SK-N-SH (cell line): ENCODE data around the gene CCDC89. TPM values are rescaled to one million over a fixed set of nuclear protein-coding genes. Genes with fewer than 3 reads are reported as not detected.
A peak's percentile ranks its signal among the peaks of the same experiment; 100 is the strongest.

ENCODE experiments used
- CTCF ChIA-PET: fragments of 300-600, 350-600 bp; formaldehyde crosslinking; extraction: SDS; loops from one replicate; lab custom pipeline; 2021; lab: Yijun Ruan, JAX
- POLR2A ChIA-PET: fragments of 350-600 bp; sonication (Branson Sonifier 250); formaldehyde crosslinking; extraction: SDS; loops from one replicate; lab custom pipeline; 2020; ENCODE audit warnings: antibody characterized with exemption, inconsistent platforms; lab: Yijun Ruan, JAX
- DNase-seq: peaks from one replicate; pipeline ENCODE4 v3.0.0; 2012
- H2AFZ ChIP-seq: fragments of 200-600 bp; sonication (generic); 2 replicates; pipeline ENCODE4 v1.8.1; 2016; ENCODE audit warnings: antibody characterized with exemption, mild to moderate bottlenecking, low read depth
- H3F3A ChIP-seq: fragments of 200-600 bp; sonication (generic); replicated peaks from 2 replicates; pipeline ENCODE3; 2016; ENCODE audit warnings: antibody characterized with exemption, mild to moderate bottlenecking; ENCODE audit not compliant: insufficient read depth
- H3K27ac ChIP-seq, 2 experiments: fragments of 200-500 bp in 1 of 2; fragments of 200-600 bp in 1 of 2; sonication (Bioruptor generic) in 1 of 2; sonication (generic), shearing (Covaris generic) in 1 of 2; 2 replicates each; pipeline versions ENCODE4 v1.5.1 to v1.6.1; 2014 to 2016; ENCODE audit warnings: low read depth in 2 of 2, inconsistent platforms in 1 of 2, low read length in 1 of 2, mild to moderate bottlenecking in 1 of 2, mixed read lengths in 1 of 2
- H3K27me3 ChIP-seq: fragments of 200-600 bp; sonication (generic), shearing (Covaris generic); 2 replicates; pipeline ENCODE4 v1.6.1; 2016; ENCODE audit warnings: mixed run types; ENCODE audit not compliant: insufficient read depth
- H3K36me3 ChIP-seq, 2 experiments: fragments of 200-500 bp in 1 of 2; fragments of 200-600 bp in 1 of 2; sonication (Bioruptor generic) in 1 of 2; sonication (generic) in 1 of 2; replicated peaks in 1 of 2; 2 replicates each; pipeline versions ENCODE3 to v1.5.1; 2014 to 2016; ENCODE audit warnings: low read length in 1 of 2, mild to moderate bottlenecking in 1 of 2; ENCODE audit not compliant: insufficient read depth in 2 of 2, control insufficient read depth in 1 of 2
- H3K4me1 ChIP-seq, 2 experiments: fragments of 200-500 bp in 1 of 2; fragments of 200-600 bp in 1 of 2; sonication (Bioruptor generic) in 1 of 2; sonication (generic), shearing (Covaris generic) in 1 of 2; 2 replicates each; pipeline versions ENCODE4 v1.5.1 to v1.6.1; 2014 to 2016; ENCODE audit warnings: low read depth in 1 of 2, low read length in 1 of 2, mixed run types in 1 of 2; ENCODE audit not compliant: insufficient read depth in 2 of 2, control insufficient read depth in 1 of 2
- H3K4me2 ChIP-seq: fragments of 200-600 bp; sonication (generic), shearing (Covaris generic); 2 replicates; pipeline ENCODE4 v1.6.1; 2017; ENCODE audit warnings: mixed run types
- H3K4me3 ChIP-seq, 2 experiments: fragments of 200-500 bp in 1 of 2; fragments of 200-600 bp in 1 of 2; sonication (Bioruptor generic) in 1 of 2; sonication (generic), shearing (Covaris generic) in 1 of 2; 2 replicates each; pipeline versions ENCODE4 v1.5.1 to v1.8.1; 2014 to 2016; ENCODE audit warnings: low read depth in 2 of 2, inconsistent platforms in 1 of 2, low read length in 1 of 2, mild to moderate bottlenecking in 1 of 2, mixed read lengths in 1 of 2, moderate library complexity in 1 of 2
- H3K79me2 ChIP-seq: fragments of 200-600 bp; sonication (generic); 2 replicates; pipeline ENCODE4 v1.8.1; 2017; ENCODE audit warnings: mild to moderate bottlenecking; ENCODE audit not compliant: insufficient read depth
- H3K9ac ChIP-seq: fragments of 200-600 bp; sonication (generic); 2 replicates; pipeline ENCODE4 v1.6.1; 2017; ENCODE audit warnings: mixed run types
- H3K9me2 ChIP-seq: fragments of 200-600 bp; sonication (generic); 2 replicates; pipeline ENCODE4 v1.6.1; 2017; ENCODE audit warnings: mixed run types
- H3K9me3 ChIP-seq: fragments of 200-600 bp; sonication (generic); 2 replicates; pipeline ENCODE4 v1.6.1; 2017; ENCODE audit warnings: mixed run types, mild to moderate bottlenecking, moderate library complexity
- H4K20me1 ChIP-seq: fragments of 200-600 bp; sonication (generic); 2 replicates; pipeline ENCODE4 v1.6.1; 2017; ENCODE audit warnings: mild to moderate bottlenecking, mixed run types; ENCODE audit not compliant: insufficient read depth
- CTCF ChIP-seq: fragments of 200-600 bp; sonication (generic); IDR thresholded peaks from 2 replicates; pipeline ENCODE4 v1.6.1; 2017; ENCODE audit warnings: antibody characterized with exemption, mild to moderate bottlenecking, moderate library complexity
- ELF1 ChIP-seq: IDR thresholded peaks from 2 replicates; pipeline ENCODE4 v1.4.0; 2012
- EP300 ChIP-seq, 2 experiments: IDR thresholded peaks; 2 replicates each; pipeline versions ENCODE4 v1.4.0 to v1.6.1; 2012; ENCODE audit warnings: borderline replicate concordance in 1 of 2, low read depth in 1 of 2, low read length in 1 of 2
- EZH2phosphoT487 ChIP-seq: fragments of 200-600 bp; sonication (generic); IDR thresholded peaks from 2 replicates; pipeline ENCODE4 v1.6.1; 2017; ENCODE audit warnings: low read depth, mixed run types, mild to moderate bottlenecking, antibody characterized with exemption, moderate library complexity, borderline replicate concordance
- FOSL2 ChIP-seq: IDR thresholded peaks from 2 replicates; pipeline ENCODE4 v1.4.0; 2012; ENCODE audit warnings: low read depth, mild to moderate bottlenecking, moderate library complexity, borderline replicate concordance
- FOXJ3 ChIP-seq: sonication (generic); formaldehyde crosslinking; IDR thresholded peaks from 2 replicates; pipeline ENCODE4 v1.5.1; 2020; ENCODE audit warnings: mild to moderate bottlenecking, missing genetic modification reagents
- FOXM1 ChIP-seq: IDR thresholded peaks from 2 replicates; pipeline ENCODE4 v1.4.0; 2012; ENCODE audit warnings: low read depth, mild to moderate bottlenecking
- GABPA ChIP-seq: IDR thresholded peaks from 2 replicates; pipeline ENCODE4 v1.4.0; 2012; ENCODE audit warnings: low read depth, mild to moderate bottlenecking
- GATA2 ChIP-seq: sonication (generic); formaldehyde crosslinking; IDR thresholded peaks from 2 replicates; pipeline ENCODE4 v1.5.0; 2020; ENCODE audit warnings: mild to moderate bottlenecking, missing genetic modification reagents
- JUND ChIP-seq: IDR thresholded peaks from 2 replicates; pipeline ENCODE4 v1.4.0; 2012
- MAX ChIP-seq: IDR thresholded peaks from 2 replicates; pipeline ENCODE4 v1.4.0; 2012; ENCODE audit warnings: low read depth
- MEF2A ChIP-seq: IDR thresholded peaks from 2 replicates; pipeline ENCODE4 v1.4.0; 2012; ENCODE audit warnings: low read depth, borderline replicate concordance
- MXI1 ChIP-seq: IDR thresholded peaks from 2 replicates; pipeline ENCODE4 v1.6.1; 2012; ENCODE audit warnings: mild to moderate bottlenecking, low read depth, low read length, improper control_type of control experiment
- NFIC ChIP-seq: IDR thresholded peaks from 2 replicates; pipeline ENCODE4 v1.4.0; 2012; ENCODE audit warnings: borderline replicate concordance
- POLR2AphosphoS5 ChIP-seq: IDR thresholded peaks from 2 replicates; pipeline ENCODE4 v1.6.1; 2012; ENCODE audit warnings: low read depth, low read length
- RFX5 ChIP-seq: IDR thresholded peaks from 2 replicates; pipeline ENCODE4 v1.6.1; 2012; ENCODE audit warnings: mild to moderate bottlenecking, improper control_type of control experiment, low read length
- SIN3A ChIP-seq: IDR thresholded peaks from 2 replicates; pipeline ENCODE4 v1.6.1; 2012; ENCODE audit warnings: low read depth, mild to moderate bottlenecking, low read length, moderate library complexity, borderline replicate concordance
- TAF1 ChIP-seq: IDR thresholded peaks from 2 replicates; pipeline ENCODE4 v1.6.1; 2012; ENCODE audit warnings: low read depth, mild to moderate bottlenecking, low read length, moderate library complexity, borderline replicate concordance
- TCF12 ChIP-seq: IDR thresholded peaks from 2 replicates; pipeline ENCODE4 v1.4.0; 2012
- YY1 ChIP-seq: IDR thresholded peaks from 2 replicates; pipeline ENCODE4 v1.4.0; 2012; ENCODE audit warnings: low read depth, mild to moderate bottlenecking
- polyA plus RNA-seq, 3 experiments: library from polyadenylated mRNA; depleted of rRNA; stranded (reverse); fragments of >200 nt; gene quantifications; 2 replicates each; pipeline ENCODE4 v1.2.3, GENCODE V29; 2012
- TF ChIP-seq, protein P1 (sequence below): IDR thresholded peaks from 2 replicates; pipeline ENCODE4 v1.4.0; 2012; ENCODE audit warnings: low read depth, borderline replicate concordance
- TF ChIP-seq, protein P2 (sequence below): IDR thresholded peaks from 2 replicates; pipeline ENCODE4; 2012

CCDC89 gene
- polyA plus RNA-seq, 1 of the 3 experiments (the other 2 are of a cell fraction), result 3.9 TPM

GRCh38 chr11:85709941-85710702 lies 24.1 kb upstream of the CCDC89 start (continued):
- no peak for TF ChIP-seq RFX5
- no peak; the same call in 1 of the 2 replicates for TF ChIP-seq MAX
- TF ChIP-seq POLR2AphosphoS5, result peak; percentile 85
- no peak; the same call in 1 of the 2 replicates for TF ChIP-seq SIN3A
- no peak for TF ChIP-seq FOXJ3
- peak; percentile 62 to 93 for TF ChIP-seq EP300 (IDR thresholded peaks at IDR 0.05; ENCODE audit: borderline replicate concordance in 1 of 2, low read depth in 1 of 2, low read length in 1 of 2)
- no peak for TF ChIP-seq TAF1
- peak; percentile 78 for TF ChIP-seq JUND
- no peak; the same call in 1 of the 2 replicates for TF ChIP-seq YY1
- no peak for TF ChIP-seq ELF1
- TF ChIP-seq, protein P1, sequence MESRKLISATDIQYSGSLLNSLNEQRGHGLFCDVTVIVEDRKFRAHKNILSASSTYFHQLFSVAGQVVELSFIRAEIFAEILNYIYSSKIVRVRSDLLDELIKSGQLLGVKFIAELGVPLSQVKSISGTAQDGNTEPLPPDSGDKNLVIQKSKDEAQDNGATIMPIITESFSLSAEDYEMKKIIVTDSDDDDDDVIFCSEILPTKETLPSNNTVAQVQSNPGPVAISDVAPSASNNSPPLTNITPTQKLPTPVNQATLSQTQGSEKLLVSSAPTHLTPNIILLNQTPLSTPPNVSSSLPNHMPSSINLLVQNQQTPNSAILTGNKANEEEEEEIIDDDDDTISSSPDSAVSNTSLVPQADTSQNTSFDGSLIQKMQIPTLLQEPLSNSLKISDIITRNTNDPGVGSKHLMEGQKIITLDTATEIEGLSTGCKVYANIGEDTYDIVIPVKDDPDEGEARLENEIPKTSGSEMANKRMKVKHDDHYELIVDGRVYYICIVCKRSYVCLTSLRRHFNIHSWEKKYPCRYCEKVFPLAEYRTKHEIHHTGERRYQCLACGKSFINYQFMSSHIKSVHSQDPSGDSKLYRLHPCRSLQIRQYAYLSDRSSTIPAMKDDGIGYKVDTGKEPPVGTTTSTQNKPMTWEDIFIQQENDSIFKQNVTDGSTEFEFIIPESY, result 0 out of 2 replicates have a peak, but pooled peaks have one; percentile 39
- no peak for TF ChIP-seq EZH2phosphoT487
- no peak for TF ChIP-seq CTCF
- TF ChIP-seq GATA2 (CRISPR knock-in tag), result no peak
- no peak for TF ChIP-seq GABPA
- no peak for TF ChIP-seq MXI1
- TF ChIP-seq NFIC, result peak; percentile 60
- peak; percentile 90 for TF ChIP-seq FOXM1

- Histone ChIP-seq H2AFZ (no peak overlapping the region), H3F3A (peaks cover 13% of the 10 kb centered on the region), H3K4me2 (no peak overlapping the region), H3K79me2 (no peaks in the 10 kb centered on the region), H3K36me3 (peaks cover 0 to 8% of the 10 kb centered on the region in 2 experiments), H3K4me3 (no peak overlapping the region), H3K4me1 (peaks cover 0 to 18% of the 10 kb centered on the region in 2 experiments; a peak in 2 of 4 replicates), H3K9ac (no peak overlapping the region), H3K9me3 (no peaks in the 10 kb centered on the region), H3K9me2 (no peaks in the 10 kb centered on the region), H3K27me3 (no peaks in the 10 kb centered on the region), H4K20me1 (no peaks in the 10 kb centered on the region), H3K27ac (peak overlapping the region; percentile 39 to 65; a peak in 3 of 4 replicates)
- TF ChIP-seq FOXJ3 (no peak), TCF12 (peak; percentile 61; the same call in 1 of the 2 replicates), SIN3A (no peak), FOSL2 (peak; percentile 58), NFIC (peak; percentile 68; the same call in 1 of the 2 replicates), MEF2A (peak; percentile 73), GABPA (no peak), EP300 (IDR thresholded peaks at IDR 0.05; ENCODE audit: borderline replicate concordance in 1 of 2, low read depth in 1 of 2, low read length in 1 of 2) (peak in 1 of 2 experiments; percentile 68; a peak in 1 of 4 replicates)
- TF ChIP-seq, protein P2, sequence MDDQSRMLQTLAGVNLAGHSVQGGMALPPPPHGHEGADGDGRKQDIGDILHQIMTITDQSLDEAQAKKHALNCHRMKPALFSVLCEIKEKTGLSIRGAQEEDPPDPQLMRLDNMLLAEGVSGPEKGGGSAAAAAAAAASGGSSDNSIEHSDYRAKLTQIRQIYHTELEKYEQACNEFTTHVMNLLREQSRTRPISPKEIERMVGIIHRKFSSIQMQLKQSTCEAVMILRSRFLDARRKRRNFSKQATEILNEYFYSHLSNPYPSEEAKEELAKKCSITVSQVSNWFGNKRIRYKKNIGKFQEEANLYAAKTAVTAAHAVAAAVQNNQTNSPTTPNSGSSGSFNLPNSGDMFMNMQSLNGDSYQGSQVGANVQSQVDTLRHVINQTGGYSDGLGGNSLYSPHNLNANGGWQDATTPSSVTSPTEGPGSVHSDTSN, result peak; percentile 45
- DNase-seq, result no peak
- CTCF ChIA-PET, result no interaction called here
- POLR2A ChIA-PET, result no interaction called here
Observed at GRCh38 chr11:85705800-85706199, 19.8 kb upstream of the CCDC89 start.
